Loucy (cell line): ENCODE measurements around the gene MMP14.

ENCODE experiments used
- H2AFZ ChIP-seq: fragments of 200-600 bp; sonication (generic); 2 replicates; pipeline ENCODE4 v1.6.0; 2016; ENCODE audit warnings: antibody characterized with exemption, mild to moderate bottlenecking, low read length, moderate library complexity
- H3F3A ChIP-seq: fragments of 200-600 bp; 2 replicates; pipeline ENCODE4 v1.6.0; 2016; ENCODE audit warnings: antibody characterized with exemption, low read depth, mild to moderate bottlenecking
- H3K27me3 ChIP-seq: fragments of 200-600 bp; sonication (generic); 2 replicates; pipeline ENCODE4 v1.6.1; 2014; ENCODE audit warnings: low read length, mild to moderate bottlenecking; ENCODE audit not compliant: insufficient read depth, poor library complexity, severe bottlenecking
- H3K36me3 ChIP-seq: fragments of 200-600 bp; sonication (generic); 2 replicates; pipeline ENCODE4 v1.6.1; 2016; ENCODE audit warnings: low read length; ENCODE audit not compliant: insufficient read depth
- H3K4me1 ChIP-seq: fragments of 200-600 bp; sonication (generic); 2 replicates; pipeline ENCODE4 v1.5.1; 2014; ENCODE audit warnings: low read length, mild to moderate bottlenecking; ENCODE audit not compliant: insufficient read depth, poor library complexity, severe bottlenecking
- H3K4me2 ChIP-seq: fragments of 200-600 bp; sonication (generic); 2 replicates; pipeline ENCODE4 v1.6.0; 2014; ENCODE audit warnings: antibody characterized with exemption, low read length, low read depth, mild to moderate bottlenecking; ENCODE audit not compliant: poor library complexity, severe bottlenecking
- H3K4me3 ChIP-seq: fragments of 200-600 bp; sonication (generic); 2 replicates; pipeline ENCODE4 v1.5.1; 2014; ENCODE audit warnings: low read length, mild to moderate bottlenecking, mixed read lengths; ENCODE audit not compliant: poor library complexity, severe bottlenecking
- H3K79me2 ChIP-seq: fragments of 200-600 bp; sonication (generic); 2 replicates; pipeline ENCODE4 v1.6.1; 2014; ENCODE audit warnings: low read length; ENCODE audit not compliant: insufficient read depth
- H3K9ac ChIP-seq: fragments of 200-600 bp; sonication (generic); 2 replicates; pipeline ENCODE4 v1.6.0; 2014; ENCODE audit warnings: mild to moderate bottlenecking, low read depth, low read length, moderate library complexity; ENCODE audit not compliant: poor library complexity, severe bottlenecking
- H3K9me2 ChIP-seq: fragments of 200-600 bp; sonication (generic); replicated peaks from 2 replicates; pipeline ENCODE4 v1.6.1; 2016; ENCODE audit warnings: low read depth, low read length, mixed read lengths
- H3K9me3 ChIP-seq: fragments of 200-600 bp; sonication (generic); 2 replicates; pipeline ENCODE4 v1.6.1; 2014; ENCODE audit warnings: mild to moderate bottlenecking, antibody characterized with exemption, low read length, low read depth; ENCODE audit not compliant: insufficient read depth
- H4K20me1 ChIP-seq: fragments of 200-600 bp; sonication (generic); 2 replicates; pipeline ENCODE4 v1.6.0; 2014; ENCODE audit warnings: antibody characterized with exemption, low read length, mild to moderate bottlenecking; ENCODE audit not compliant: insufficient read depth, poor library complexity, severe bottlenecking
- EZH2phosphoT487 ChIP-seq: fragments of 200-600 bp; IDR thresholded peaks from 2 replicates; pipeline ENCODE4 v1.6.1; 2018; ENCODE audit warnings: antibody characterized with exemption, mild to moderate bottlenecking, moderate library complexity, borderline replicate concordance
- TF ChIP-seq, protein P1 (sequence below): fragments of 200-600 bp; sonication (generic); conservative IDR thresholded peaks from 2 replicates; pipeline ENCODE4 v1.5.1; 2014; ENCODE audit warnings: mild to moderate bottlenecking, antibody characterized with exemption, low read length

Gene MMP14

DNA sequence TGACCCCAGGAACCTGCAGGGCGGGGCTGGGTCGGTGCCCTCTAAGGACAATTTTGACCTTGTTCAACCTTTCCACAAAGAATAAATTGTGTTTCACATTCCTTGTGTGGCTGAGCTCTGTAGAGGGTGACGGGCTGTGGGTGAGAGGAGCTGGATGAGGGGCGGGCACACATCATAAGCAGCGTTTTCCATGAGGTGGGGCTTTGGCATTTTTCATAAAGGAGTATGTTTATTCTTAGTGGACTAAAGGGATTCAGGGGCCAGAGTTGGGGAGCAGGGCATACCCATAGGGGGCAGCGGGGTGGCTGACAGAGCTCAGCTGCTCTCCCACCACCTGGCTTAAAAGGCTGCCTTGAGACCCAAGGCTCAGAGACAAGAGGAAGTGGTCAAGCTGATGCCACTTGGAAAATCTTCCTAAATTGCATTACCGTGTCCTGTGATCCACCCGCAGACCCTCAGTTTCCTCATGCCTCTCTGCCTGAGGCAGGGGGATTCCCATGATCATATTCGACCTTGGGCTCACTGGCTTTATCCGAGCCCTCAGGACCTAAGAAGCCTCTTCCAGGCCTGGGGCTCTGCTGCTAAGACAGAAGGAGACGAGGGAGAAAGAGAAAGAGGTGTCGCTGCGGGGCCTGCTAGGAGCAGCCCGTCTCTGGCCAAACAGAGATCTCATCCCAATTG, 11.4 kb downstream of the MMP14 start:
- Histone ChIP-seq H3K4me1 (peaks cover 12% of the 10 kb centered on the region), H3K9ac (no peak overlapping the region), H3K4me2 (no peak overlapping the region), H3K9me3 (no peaks in the 10 kb centered on the region), H3K79me2 (no peaks in the 10 kb centered on the region), H3K36me3 (no peaks in the 10 kb centered on the region), H2AFZ (no peak overlapping the region), H4K20me1 (no peaks in the 10 kb centered on the region), H3F3A (no peaks in the 10 kb centered on the region), H3K9me2 (no peaks in the 10 kb centered on the region), H3K4me3 (no peak overlapping the region), H3K27me3 (peaks cover 4% of the 10 kb centered on the region)
- TF ChIP-seq EZH2phosphoT487 = no peak
- TF ChIP-seq, protein P1, sequence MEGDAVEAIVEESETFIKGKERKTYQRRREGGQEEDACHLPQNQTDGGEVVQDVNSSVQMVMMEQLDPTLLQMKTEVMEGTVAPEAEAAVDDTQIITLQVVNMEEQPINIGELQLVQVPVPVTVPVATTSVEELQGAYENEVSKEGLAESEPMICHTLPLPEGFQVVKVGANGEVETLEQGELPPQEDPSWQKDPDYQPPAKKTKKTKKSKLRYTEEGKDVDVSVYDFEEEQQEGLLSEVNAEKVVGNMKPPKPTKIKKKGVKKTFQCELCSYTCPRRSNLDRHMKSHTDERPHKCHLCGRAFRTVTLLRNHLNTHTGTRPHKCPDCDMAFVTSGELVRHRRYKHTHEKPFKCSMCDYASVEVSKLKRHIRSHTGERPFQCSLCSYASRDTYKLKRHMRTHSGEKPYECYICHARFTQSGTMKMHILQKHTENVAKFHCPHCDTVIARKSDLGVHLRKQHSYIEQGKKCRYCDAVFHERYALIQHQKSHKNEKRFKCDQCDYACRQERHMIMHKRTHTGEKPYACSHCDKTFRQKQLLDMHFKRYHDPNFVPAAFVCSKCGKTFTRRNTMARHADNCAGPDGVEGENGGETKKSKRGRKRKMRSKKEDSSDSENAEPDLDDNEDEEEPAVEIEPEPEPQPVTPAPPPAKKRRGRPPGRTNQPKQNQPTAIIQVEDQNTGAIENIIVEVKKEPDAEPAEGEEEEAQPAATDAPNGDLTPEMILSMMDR = peak; percentile 43; the same call in 1 of the 2 replicates

DNA sequence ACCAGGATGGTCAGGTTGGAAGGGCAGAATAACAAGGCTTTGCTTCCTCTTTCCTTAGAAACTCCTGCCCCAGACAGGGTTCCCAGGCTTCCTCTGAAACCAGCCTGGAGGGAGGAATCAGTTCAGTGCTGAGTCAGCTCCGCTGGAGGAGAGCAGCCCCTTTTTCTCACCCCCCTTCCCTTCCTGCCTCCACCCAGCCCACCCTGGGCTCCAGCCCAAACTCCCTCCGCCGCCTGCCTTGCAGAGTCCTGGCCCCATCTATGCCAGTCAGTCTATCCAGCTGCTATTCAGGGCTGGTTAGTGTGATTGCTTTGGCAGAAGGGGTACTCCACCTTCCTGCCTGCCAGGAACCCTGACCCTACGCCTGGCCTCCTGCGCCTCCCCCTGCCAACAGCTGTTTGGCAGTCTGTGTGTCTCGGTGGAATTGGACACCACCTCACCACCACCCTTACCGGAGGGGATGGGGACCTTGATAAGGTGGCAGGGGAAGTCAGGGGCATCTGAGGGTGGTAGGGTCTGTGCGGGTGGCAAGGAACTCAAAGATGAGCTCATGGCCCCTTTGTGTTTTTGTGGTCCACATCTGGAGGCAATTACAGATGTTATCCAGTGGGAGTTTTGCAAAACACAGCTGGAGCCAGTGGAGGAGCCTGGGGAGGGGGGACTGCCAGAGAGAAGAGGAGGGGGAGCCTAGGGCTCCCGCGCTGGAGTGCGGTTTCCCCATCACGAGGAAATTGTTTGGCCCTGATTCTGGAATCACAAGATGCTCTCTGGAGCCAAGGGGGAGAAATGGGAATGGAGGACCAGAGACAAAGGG, 12.2 kb downstream of the MMP14 start:
- no peaks in the 10 kb centered on the region for H3K79me2 ChIP-seq
- no peaks in the 10 kb centered on the region for H3F3A ChIP-seq
- no peaks in the 10 kb centered on the region for H3K36me3 ChIP-seq
- H3K9me3 ChIP-seq = no peaks in the 10 kb centered on the region
- H3K4me2 ChIP-seq = no peak overlapping the region
- H4K20me1 ChIP-seq = no peaks in the 10 kb centered on the region
- peaks cover 17% of the 10 kb centered on the region for H3K4me1 ChIP-seq
- H3K27me3 ChIP-seq = peaks cover 4% of the 10 kb centered on the region
- H3K4me3 ChIP-seq = no peak overlapping the region
- H2AFZ ChIP-seq = no peak overlapping the region
- TF ChIP-seq, protein P1 = no peak
- TF ChIP-seq EZH2phosphoT487 = no peak
- H3K9me2 ChIP-seq = no peaks in the 10 kb centered on the region
- no peak overlapping the region for H3K9ac ChIP-seq

DNA sequence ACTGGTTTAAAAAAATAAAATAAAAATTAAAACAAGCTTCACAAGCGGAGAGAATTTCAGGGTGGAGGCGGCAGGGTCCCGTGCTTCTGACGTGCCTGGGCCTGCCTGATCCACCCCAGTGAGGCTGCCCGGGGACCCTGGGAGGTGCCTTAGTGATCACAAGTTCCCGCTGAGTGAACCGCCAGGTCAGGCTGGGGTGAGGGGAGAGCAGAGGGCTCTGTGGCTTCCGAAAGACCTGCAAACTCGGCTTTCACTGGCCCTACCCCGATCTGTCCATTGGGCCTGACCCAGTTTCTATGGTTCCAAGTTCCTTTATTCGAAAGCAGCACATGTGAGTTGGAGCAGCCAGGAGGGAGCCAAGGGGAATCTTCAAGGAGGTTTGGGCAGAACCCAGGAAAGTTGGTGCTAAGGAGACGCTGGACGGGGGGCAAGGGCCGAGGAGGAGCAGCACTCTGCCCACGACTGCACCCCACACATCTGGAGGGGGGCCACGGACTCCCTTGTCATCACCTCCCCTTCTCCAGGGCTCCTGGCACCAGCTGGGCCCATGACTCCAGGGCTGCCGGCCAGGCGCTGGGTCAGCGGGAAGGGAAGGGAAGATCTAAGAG, 12.9 kb downstream of the MMP14 start:
- H3K9ac ChIP-seq = no peak overlapping the region
- no peaks in the 10 kb centered on the region for H3K9me3 ChIP-seq
- H2AFZ ChIP-seq = no peak overlapping the region
- no peak overlapping the region for H3K4me3 ChIP-seq
- H3K4me2 ChIP-seq = no peak overlapping the region
- H3K79me2 ChIP-seq = no peaks in the 10 kb centered on the region
- peaks cover 8% of the 10 kb centered on the region for H3K27me3 ChIP-seq
- no peaks in the 10 kb centered on the region for H4K20me1 ChIP-seq
- peaks cover 17% of the 10 kb centered on the region for H3K4me1 ChIP-seq
- no peaks in the 10 kb centered on the region for H3F3A ChIP-seq
- no peaks in the 10 kb centered on the region for H3K36me3 ChIP-seq
- no peaks in the 10 kb centered on the region for H3K9me2 ChIP-seq
- TF ChIP-seq, protein P1 = no peak
- TF ChIP-seq EZH2phosphoT487 = no peak
